Hematopoietic multipotent progenitor cell treated with erythropoietin and hydrocortisone succinate and interleukin-3 and kit ligand, for 4 days (in vitro differentiated cells): ENCODE data around the gene GSTM3.
A peak's percentile ranks its signal among the peaks of the same experiment; 100 is the strongest.
"Not testable (repeated sequence)": the region's sequence is repeated elsewhere in the genome, so short reads cannot be mapped to it uniquely, and the experiment has no call there.

Experiments used
- DNase-seq: peaks from one replicate; pipeline ENCODE4 v3.0.0-alpha.2; 2015

The GSTM3 gene

GRCh38 chr1:109761227-109762038 lies 20.6 kb upstream of the GSTM3 start:
- no peak for DNase-seq

- no peak for DNase-seq
Measured at GRCh38 chr1:109760581-109761226, 19.9 kb upstream of the GSTM3 start.

- DNase-seq: peak; percentile 28
Measured at GRCh38 chr1:109759513-109760334, 18.9 kb upstream of the GSTM3 start.

GRCh38 chr1:109757936-109758786 lies 17.3 kb upstream of the GSTM3 start:
- no peak for DNase-seq

GRCh38 chr1:109756848-109757521 lies 16.1 kb upstream of the GSTM3 start:
- DNase-seq: no peak

GRCh38 chr1:109756325-109756724 lies 15.5 kb upstream of the GSTM3 start:
- DNase-seq: not testable (repeated sequence)

- no peak for DNase-seq
Measured at GRCh38 chr1:109754738-109755137, 13.9 kb upstream of the GSTM3 start.

- no peak for DNase-seq
Measured at GRCh38 chr1:109751531-109752260, 10.9 kb upstream of the GSTM3 start.

GRCh38 chr1:109750920-109751319 lies 10.1 kb upstream of the GSTM3 start:
- DNase-seq: no peak

GRCh38 chr1:109750241-109750882 lies 9.5 kb upstream of the GSTM3 start:
- DNase-seq: no peak

- no peak for DNase-seq
Measured at GRCh38 chr1:109749221-109749620, 8.4 kb upstream of the GSTM3 start.

- not testable (repeated sequence) for DNase-seq
Measured at GRCh38 chr1:109748311-109748710, 7.5 kb upstream of the GSTM3 start.

GRCh38 chr1:109739738-109740614 lies 862 bp downstream of the GSTM3 start:
- DNase-seq: peak; percentile 83

- DNase-seq: no peak
Measured at GRCh38 chr1:109733236-109733870, 7.5 kb downstream of the GSTM3 start.

GRCh38 chr1:109732390-109732881 lies 8.4 kb downstream of the GSTM3 start:
- DNase-seq: no peak

GRCh38 chr1:109730666-109731065 lies 10.2 kb downstream of the GSTM3 start:
- DNase-seq: no peak

- DNase-seq: no peak
Measured at GRCh38 chr1:109728870-109729269, 12.0 kb downstream of the GSTM3 start.

- DNase-seq: no peak
Measured at GRCh38 chr1:109726728-109727373, 14.0 kb downstream of the GSTM3 start.
